ENCODE data around the gene MED29. TPM values are rescaled to one million over a fixed set of nuclear protein-coding genes. Genes with fewer than 3 reads are reported as not detected.
A peak's percentile ranks its signal among the peaks of the same experiment; 100 is the strongest.

The MED29 gene
- total RNA-seq, 2 experiments from 2014 or later = 45.0 to 46.1 TPM

DNA sequence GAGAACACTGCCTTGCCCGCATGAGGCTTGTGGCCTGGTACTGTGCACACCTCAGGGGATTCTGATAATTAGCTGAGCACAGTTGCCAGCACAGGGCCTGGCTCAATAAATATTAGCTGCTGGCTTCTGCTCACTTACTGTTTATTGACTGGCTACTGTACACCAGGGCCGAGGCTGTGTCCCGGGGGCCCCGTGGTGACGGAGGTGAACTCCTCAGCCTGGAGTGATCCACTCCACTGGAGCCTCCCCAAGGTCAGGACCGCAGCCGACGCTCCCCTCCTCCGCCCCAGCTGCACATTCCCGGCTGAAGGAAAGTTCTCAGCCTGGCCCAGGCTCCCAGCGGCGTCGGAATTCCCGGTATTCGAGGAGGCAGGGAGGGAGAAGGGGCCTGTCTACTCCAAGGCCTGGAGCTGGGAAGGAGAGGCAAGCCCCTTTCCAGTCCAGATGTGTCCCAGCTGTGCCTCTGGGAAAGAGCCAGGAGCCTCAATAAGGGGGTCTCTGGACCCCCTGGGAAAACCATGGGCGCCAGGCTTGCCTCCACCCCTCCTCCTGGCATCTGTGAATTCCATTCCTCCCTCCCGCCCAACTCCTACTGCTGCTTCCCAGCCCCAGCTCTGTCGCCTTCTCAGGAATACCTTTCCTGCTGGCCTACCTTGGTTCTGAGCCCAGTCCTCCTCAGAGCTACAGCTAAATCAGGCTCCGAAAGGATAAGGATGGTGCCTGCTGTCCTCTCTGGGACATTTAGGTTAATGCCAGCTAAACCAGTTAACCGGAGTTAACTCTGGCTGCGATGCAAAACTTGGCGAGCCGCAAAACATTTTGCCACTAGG, 37.3 kb downstream of the MED29 start:
- no peak overlapping the region for H3K27ac Mint-ChIP-seq
- Histone ChIP-seq H3K4me3 (ENCODE audit: low read length) (no peak overlapping the region), H3K27me3 (ENCODE audit: control insufficient read depth in 1 of 2, insufficient read depth in 2 of 2, low read length in 2 of 2) (no peaks in the 10 kb centered on the region), H3K4me1 (ENCODE audit: insufficient read depth, low read length) (peaks cover 31% of the 10 kb centered on the region), H3K27ac (ENCODE audit: low read depth in 1 of 2, low read length in 2 of 2) (no peak overlapping the region), H3K9me3 (ENCODE audit: control insufficient read depth in 1 of 2, insufficient read depth in 1 of 2, low read length in 2 of 2) (no peaks in the 10 kb centered on the region), H3K36me3 (ENCODE audit: insufficient read depth, low read length) (peaks cover 25% of the 10 kb centered on the region)
- no peak overlapping the region for H3K4me3 Mint-ChIP-seq
- TF ChIP-seq, protein P1, sequence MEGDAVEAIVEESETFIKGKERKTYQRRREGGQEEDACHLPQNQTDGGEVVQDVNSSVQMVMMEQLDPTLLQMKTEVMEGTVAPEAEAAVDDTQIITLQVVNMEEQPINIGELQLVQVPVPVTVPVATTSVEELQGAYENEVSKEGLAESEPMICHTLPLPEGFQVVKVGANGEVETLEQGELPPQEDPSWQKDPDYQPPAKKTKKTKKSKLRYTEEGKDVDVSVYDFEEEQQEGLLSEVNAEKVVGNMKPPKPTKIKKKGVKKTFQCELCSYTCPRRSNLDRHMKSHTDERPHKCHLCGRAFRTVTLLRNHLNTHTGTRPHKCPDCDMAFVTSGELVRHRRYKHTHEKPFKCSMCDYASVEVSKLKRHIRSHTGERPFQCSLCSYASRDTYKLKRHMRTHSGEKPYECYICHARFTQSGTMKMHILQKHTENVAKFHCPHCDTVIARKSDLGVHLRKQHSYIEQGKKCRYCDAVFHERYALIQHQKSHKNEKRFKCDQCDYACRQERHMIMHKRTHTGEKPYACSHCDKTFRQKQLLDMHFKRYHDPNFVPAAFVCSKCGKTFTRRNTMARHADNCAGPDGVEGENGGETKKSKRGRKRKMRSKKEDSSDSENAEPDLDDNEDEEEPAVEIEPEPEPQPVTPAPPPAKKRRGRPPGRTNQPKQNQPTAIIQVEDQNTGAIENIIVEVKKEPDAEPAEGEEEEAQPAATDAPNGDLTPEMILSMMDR (IDR thresholded peaks at IDR 0.05) = no peak
- ChIA-PET CTCF (interaction anchor here (1.0 kb wide), 1 partner anchor 16 kb away, joined by 3 read pairs; the partner anchor contains the start of gene PLEKHG2), POLR2A (interaction anchor here (1.2 kb wide), 2 partner anchors 17 to 27 kb away, joined by 3 to 4 read pairs; partner anchors contain the start of gene SUPT5H)
- peaks cover 19% of the 10 kb centered on the region for H3K4me1 Mint-ChIP-seq (ENCODE audit: low read depth)
- ATAC-seq (ENCODE audit: poor library complexity) (no peak), DNase-seq (peak in 1 of 14 experiments; percentile 38)
- H3K9me3 Mint-ChIP-seq = no peaks in the 10 kb centered on the region
- no peaks in the 10 kb centered on the region for H3K27me3 Mint-ChIP-seq
- peaks cover 46% of the 10 kb centered on the region for H3K36me3 Mint-ChIP-seq (ENCODE audit: low read depth)
- intact Hi-C loops (cut with DNase I, micrococcal nuclease) = no loop called here

DNA sequence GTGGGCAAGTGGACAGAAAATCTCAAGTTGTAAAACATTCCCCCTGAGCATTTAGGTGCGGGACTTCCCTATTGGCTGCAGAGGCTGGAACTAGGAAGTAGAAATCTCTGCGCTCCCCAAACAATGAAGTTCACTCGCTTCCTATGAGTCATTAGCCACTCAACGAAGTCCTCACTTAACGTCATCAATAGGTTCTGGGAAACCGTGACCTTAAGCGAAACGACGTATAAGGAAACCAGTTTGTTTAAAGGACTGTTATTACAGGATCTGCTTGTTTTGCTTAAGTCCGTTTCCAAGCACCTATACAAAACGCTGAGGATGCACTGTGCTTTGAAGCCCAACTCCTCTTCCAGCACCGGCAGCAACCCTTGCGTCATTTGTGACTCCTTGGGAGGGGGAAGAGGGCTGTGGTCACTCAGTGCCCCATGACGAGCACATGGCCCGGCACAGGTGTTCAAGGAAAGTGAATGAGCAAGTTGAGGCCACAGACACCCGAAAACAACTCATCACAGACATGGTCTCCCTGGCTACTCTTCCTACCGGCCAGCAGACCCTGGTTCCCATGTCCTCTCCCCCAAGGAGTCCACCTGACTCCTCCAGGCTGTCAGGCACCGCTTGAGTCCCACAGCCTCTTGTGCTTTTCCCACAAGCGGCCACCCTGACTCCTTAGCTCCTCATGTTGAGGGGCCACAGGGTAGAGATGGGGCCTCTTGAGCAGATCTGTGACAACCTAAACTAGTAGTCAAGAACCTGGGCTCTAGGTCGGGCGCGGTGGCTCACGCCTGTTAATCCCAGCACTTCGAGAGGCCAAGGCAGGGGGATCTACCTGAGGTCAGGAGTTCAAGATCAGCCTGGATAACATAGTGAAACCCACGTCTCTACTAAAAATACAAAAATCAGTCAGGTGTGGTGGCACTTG, 39.8 kb downstream of the MED29 start:
- H3K9me3 ChIP-seq (ENCODE audit: control insufficient read depth in 1 of 2, insufficient read depth in 1 of 2, low read length in 2 of 2) = no peaks in the 10 kb centered on the region
- H3K27me3 ChIP-seq (ENCODE audit: control insufficient read depth in 1 of 2, insufficient read depth in 2 of 2, low read length in 2 of 2) = no peaks in the 10 kb centered on the region
- TF ChIP-seq, protein P1 (IDR thresholded peaks at IDR 0.05) = no peak
- ChIA-PET POLR2A (interaction anchor here (1.3 to 5.9 kb wide), 3 partner anchors 14 to 89 kb away, joined by 3 to 163 read pairs (median 4); partner anchors contain the start of genes MED29, PAF1, SAMD4B and SUPT5H), CTCF (interaction anchor here (2.2 kb wide), 1 partner anchor 33 kb away, joined by 6 read pairs; no protein-coding TSS in a partner anchor)
- peak; percentile 64 for ATAC-seq (ENCODE audit: poor library complexity)
- Mint-ChIP-seq H3K4me3 (peak overlapping the region; percentile 54), H3K27ac (peak overlapping the region; percentile 77), H3K36me3 (ENCODE audit: low read depth) (peaks cover 52% of the 10 kb centered on the region), H3K9me3 (no peaks in the 10 kb centered on the region), H3K4me1 (ENCODE audit: low read depth) (peaks cover 40% of the 10 kb centered on the region), H3K27me3 (no peaks in the 10 kb centered on the region)
- peak in 11 of 14 experiments; percentile 32 to 93 (median 54) for DNase-seq
- intact Hi-C loops (cut with DNase I, micrococcal nuclease) = no loop called here
- no peak overlapping the region for H3K4me3 ChIP-seq (ENCODE audit: low read length)
- H3K27ac ChIP-seq (ENCODE audit: low read depth in 1 of 2, low read length in 2 of 2) = peak overlapping the region; percentile 1 to 80
- H3K36me3 ChIP-seq (ENCODE audit: insufficient read depth, low read length) = peaks cover 33% of the 10 kb centered on the region
- peaks cover 50% of the 10 kb centered on the region for H3K4me1 ChIP-seq (ENCODE audit: insufficient read depth, low read length)

DNA sequence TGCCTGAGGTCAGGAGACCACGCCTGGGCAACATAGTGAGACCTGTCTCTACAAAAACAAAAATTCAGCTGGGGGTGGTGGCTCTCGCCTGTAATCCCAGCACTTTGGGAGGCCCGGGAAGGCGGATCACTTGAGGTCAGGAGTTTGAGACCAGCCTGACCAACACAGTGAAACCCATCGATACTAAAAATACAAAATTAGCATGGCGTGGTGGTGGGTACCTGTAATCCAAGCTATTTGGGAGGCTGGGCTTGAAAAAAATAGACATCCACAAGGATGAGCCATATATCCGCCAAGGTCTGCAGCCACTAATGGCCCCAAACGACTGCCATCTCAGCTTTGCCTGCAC, 41.5 kb downstream of the MED29 start:
- Histone ChIP-seq H3K27me3 (ENCODE audit: control insufficient read depth in 1 of 2, insufficient read depth in 2 of 2, low read length in 2 of 2) (no peaks in the 10 kb centered on the region), H3K4me1 (ENCODE audit: insufficient read depth, low read length) (peaks cover 60% of the 10 kb centered on the region), H3K4me3 (ENCODE audit: low read length) (no peak overlapping the region), H3K36me3 (ENCODE audit: insufficient read depth, low read length) (peaks cover 33% of the 10 kb centered on the region), H3K9me3 (ENCODE audit: control insufficient read depth in 1 of 2, insufficient read depth in 1 of 2, low read length in 2 of 2) (no peaks in the 10 kb centered on the region), H3K27ac (ENCODE audit: low read depth in 1 of 2, low read length in 2 of 2) (no peak overlapping the region)
- H3K36me3 Mint-ChIP-seq (ENCODE audit: low read depth) = peaks cover 53% of the 10 kb centered on the region
- ATAC-seq (ENCODE audit: poor library complexity) = no peak
- DNase-seq = no peak
- ChIA-PET CTCF (no interaction called here), POLR2A (interaction anchor here (1.3 to 5.9 kb wide), 6 partner anchors 13 to 90 kb away, joined by 3 to 163 read pairs (median 4); partner anchors contain the start of genes MED29, PAF1, PLEKHG2 and SAMD4B)
- H3K9me3 Mint-ChIP-seq = no peaks in the 10 kb centered on the region
- peak overlapping the region; percentile 99 for H3K4me3 Mint-ChIP-seq
- peak overlapping the region; percentile 93 for H3K27ac Mint-ChIP-seq
- peaks cover 50% of the 10 kb centered on the region for H3K4me1 Mint-ChIP-seq (ENCODE audit: low read depth)
- intact Hi-C loops (cut with DNase I, micrococcal nuclease) = no loop called here
- no peaks in the 10 kb centered on the region for H3K27me3 Mint-ChIP-seq
- TF ChIP-seq, protein P1 (IDR thresholded peaks at IDR 0.05) = no peak

Measured in CD4-positive, alpha-beta T cell (primary cell).